ENCODE data around the gene DBNL. TPM values are rescaled to one million over a fixed set of nuclear protein-coding genes. Genes with fewer than 3 reads are reported as not detected.
"Not testable (repeated sequence)": the region's sequence is repeated elsewhere in the genome, so short reads cannot be mapped to it uniquely, and the experiment has no call there.

The DBNL gene
- polyA plus RNA-seq, 3 donors = 228 to 321 (median 304) TPM

GRCh38 chr7:44031319-44031718, 13.2 kb upstream of the DBNL start:
- H3K4me1 ChIP-seq (ENCODE audit: control insufficient read depth in 1 of 2, insufficient read depth in 2 of 2, low read length in 2 of 2); H3K9me3 Mint-ChIP-seq; H3K79me2 ChIP-seq (ENCODE audit: insufficient read depth, low read length); H3K27ac ChIP-seq (ENCODE audit: low read depth in 1 of 2, low read length in 2 of 2); H3K36me3 Mint-ChIP-seq; H3K4me3 Mint-ChIP-seq; H3K27me3 Mint-ChIP-seq (ENCODE audit: low read depth in 3 of 3); H3K9ac ChIP-seq (ENCODE audit: insufficient read depth, low read length, poor library complexity, severe bottlenecking); H3K27ac Mint-ChIP-seq; H3K4me1 Mint-ChIP-seq; DNase-seq; H3K4me2 ChIP-seq (replicated peaks; ENCODE audit: extremely low read depth, low read length, poor library complexity, severe bottlenecking); H3K4me3 ChIP-seq (replicated peaks in 1 of 3; ENCODE audit: low read depth in 2 of 3, low read length in 3 of 3); H2AFZ ChIP-seq (ENCODE audit: insufficient read depth, low read depth, low read length, poor library complexity, severe bottlenecking); H3K36me3 ChIP-seq (replicated peaks in 1 of 2; ENCODE audit: control insufficient read depth in 1 of 2, insufficient read depth in 2 of 2, low read length in 2 of 2); H3K27me3 ChIP-seq (ENCODE audit: control insufficient read depth in 2 of 2, insufficient read depth in 2 of 2, low read length in 2 of 2); intact Hi-C loops (cut with micrococcal nuclease); H3K9me3 ChIP-seq (replicated peaks in 1 of 2; ENCODE audit: control insufficient read depth in 1 of 2, insufficient read depth in 1 of 2, low read length in 2 of 2); H4K20me1 ChIP-seq (ENCODE audit: insufficient read depth, low read length): not testable (repeated sequence)
- WGBS (ENCODE audit: insufficient coverage) = 94% methylated on average over 10 of the region's 13 CpGs

DNA sequence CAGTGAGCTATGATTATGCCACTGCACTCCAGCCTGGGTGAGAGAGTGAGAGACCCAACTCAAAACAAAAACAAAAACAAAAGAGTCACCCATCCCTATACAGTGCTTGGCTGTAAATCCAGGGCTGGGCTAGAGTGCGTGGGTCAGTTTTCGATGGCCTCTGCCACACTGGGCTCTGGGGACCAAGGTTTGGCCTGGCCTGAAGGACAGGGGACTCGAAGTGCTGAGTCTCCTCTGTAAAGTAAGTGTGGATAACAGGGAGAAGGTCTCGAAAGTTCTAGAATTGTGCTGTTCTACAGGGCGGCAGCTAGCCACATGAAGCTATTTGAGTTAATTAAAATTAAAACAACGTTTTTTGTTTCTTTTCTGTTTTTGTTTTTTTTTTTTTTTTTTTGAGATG, 12.5 kb upstream of the DBNL start:
- H3K27me3 Mint-ChIP-seq (ENCODE audit: low read depth in 3 of 3); H3K9me3 Mint-ChIP-seq; intact Hi-C loops (cut with micrococcal nuclease): not testable (repeated sequence)

DNA sequence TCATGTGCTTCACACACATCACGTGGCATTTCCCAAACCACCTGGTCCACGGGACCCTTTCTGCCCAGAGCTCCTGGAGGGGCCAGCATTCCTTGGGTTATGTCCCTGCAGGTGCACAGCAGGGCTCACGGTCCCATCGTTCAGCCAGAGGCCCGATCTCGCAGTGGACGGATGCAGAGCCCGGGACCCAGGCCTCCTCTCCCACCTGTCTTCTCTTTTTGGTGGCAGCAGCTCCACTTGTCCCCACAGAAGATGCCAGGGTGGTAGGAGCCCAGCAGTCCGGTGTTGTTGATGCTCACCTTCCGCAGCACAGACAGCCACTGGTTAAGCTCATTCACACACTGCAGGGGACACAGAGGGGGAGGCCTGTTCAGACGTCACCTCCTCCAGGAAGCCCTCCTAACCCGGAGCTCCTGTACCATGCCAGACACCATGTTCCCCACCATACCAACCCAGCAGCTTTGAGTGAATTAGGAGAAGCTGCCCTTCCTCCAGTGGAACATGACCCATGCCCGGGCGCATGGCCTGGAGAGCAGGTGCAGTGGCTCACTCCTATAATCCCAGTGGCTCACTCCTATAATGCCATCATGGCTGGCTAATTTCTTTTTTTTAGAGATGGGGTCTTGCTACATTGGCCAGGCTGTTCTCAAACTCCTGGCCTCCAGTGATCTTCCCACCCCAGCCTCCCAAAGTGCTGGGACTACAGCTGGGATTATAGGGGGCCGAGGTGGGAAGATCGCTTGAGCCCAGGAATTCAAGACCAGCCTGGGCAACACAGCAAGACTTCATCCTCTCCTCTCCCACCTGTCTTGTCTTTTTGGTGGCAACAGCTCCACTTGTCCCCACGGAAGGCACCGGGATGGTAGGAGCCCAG, 10.3 kb upstream of the DBNL start:
- 89% methylated on average over 2 of the region's 18 CpGs for WGBS (ENCODE audit: insufficient coverage)
- H3K36me3 ChIP-seq (replicated peaks in 1 of 2; ENCODE audit: control insufficient read depth in 1 of 2, insufficient read depth in 2 of 2, low read length in 2 of 2); H3K4me3 ChIP-seq (replicated peaks in 1 of 3; ENCODE audit: low read depth in 2 of 3, low read length in 3 of 3); DNase-seq; H3K4me3 Mint-ChIP-seq; H2AFZ ChIP-seq (ENCODE audit: insufficient read depth, low read depth, low read length, poor library complexity, severe bottlenecking); intact Hi-C loops (cut with micrococcal nuclease); H3K9me3 Mint-ChIP-seq; H3K27me3 Mint-ChIP-seq (ENCODE audit: low read depth in 3 of 3); H3K4me1 ChIP-seq (ENCODE audit: control insufficient read depth in 1 of 2, insufficient read depth in 2 of 2, low read length in 2 of 2); H3K36me3 Mint-ChIP-seq; H3K79me2 ChIP-seq (ENCODE audit: insufficient read depth, low read length); H3K27ac Mint-ChIP-seq; H3K4me1 Mint-ChIP-seq; H3K9me3 ChIP-seq (replicated peaks in 1 of 2; ENCODE audit: control insufficient read depth in 1 of 2, insufficient read depth in 1 of 2, low read length in 2 of 2); H3K27ac ChIP-seq (ENCODE audit: low read depth in 1 of 2, low read length in 2 of 2); H3K27me3 ChIP-seq (ENCODE audit: control insufficient read depth in 2 of 2, insufficient read depth in 2 of 2, low read length in 2 of 2); H4K20me1 ChIP-seq (ENCODE audit: insufficient read depth, low read length); H3K4me2 ChIP-seq (replicated peaks; ENCODE audit: extremely low read depth, low read length, poor library complexity, severe bottlenecking); H3K9ac ChIP-seq (ENCODE audit: insufficient read depth, low read length, poor library complexity, severe bottlenecking): not testable (repeated sequence)

More for the DNA sequence above, 12.5 kb upstream of the DBNL start:
- not testable (repeated sequence) for H3K27ac Mint-ChIP-seq; H3K27me3 ChIP-seq (ENCODE audit: control insufficient read depth in 2 of 2, insufficient read depth in 2 of 2, low read length in 2 of 2); H3K4me3 Mint-ChIP-seq; H3K36me3 ChIP-seq (replicated peaks in 1 of 2; ENCODE audit: control insufficient read depth in 1 of 2, insufficient read depth in 2 of 2, low read length in 2 of 2); H3K4me3 ChIP-seq (replicated peaks in 1 of 3; ENCODE audit: low read depth in 2 of 3, low read length in 3 of 3); H3K9ac ChIP-seq (ENCODE audit: insufficient read depth, low read length, poor library complexity, severe bottlenecking); DNase-seq; H3K4me1 ChIP-seq (ENCODE audit: control insufficient read depth in 1 of 2, insufficient read depth in 2 of 2, low read length in 2 of 2); H2AFZ ChIP-seq (ENCODE audit: insufficient read depth, low read depth, low read length, poor library complexity, severe bottlenecking); H4K20me1 ChIP-seq (ENCODE audit: insufficient read depth, low read length); H3K27ac ChIP-seq (ENCODE audit: low read depth in 1 of 2, low read length in 2 of 2); H3K36me3 Mint-ChIP-seq; H3K4me1 Mint-ChIP-seq; H3K4me2 ChIP-seq (replicated peaks; ENCODE audit: extremely low read depth, low read length, poor library complexity, severe bottlenecking); H3K9me3 ChIP-seq (replicated peaks in 1 of 2; ENCODE audit: control insufficient read depth in 1 of 2, insufficient read depth in 1 of 2, low read length in 2 of 2); H3K79me2 ChIP-seq (ENCODE audit: insufficient read depth, low read length)
- WGBS (ENCODE audit: insufficient coverage) = 100% methylated on average over 1 of the region's 6 CpGs

DNA sequence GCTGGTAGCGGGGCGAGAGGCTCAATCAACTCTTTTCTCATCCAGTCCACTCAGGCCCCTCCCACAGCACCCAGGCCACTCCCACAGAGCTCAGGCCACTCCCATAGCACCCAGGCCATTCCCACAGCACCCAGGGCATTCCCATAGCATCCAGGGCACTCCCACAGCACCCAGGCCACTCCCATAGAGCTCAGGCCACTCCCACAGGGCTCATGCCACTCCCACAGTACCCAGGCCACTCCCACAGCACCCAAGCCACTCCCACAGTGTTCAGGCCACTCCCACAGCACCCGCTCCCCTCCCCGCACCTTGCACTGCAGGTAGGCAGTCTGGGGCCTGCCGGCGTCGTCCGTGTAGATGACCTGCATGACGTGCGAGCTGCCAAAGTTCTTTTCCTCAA, 8.1 kb upstream of the DBNL start:
- H3K9me3 ChIP-seq (replicated peaks in 1 of 2; ENCODE audit: control insufficient read depth in 1 of 2, insufficient read depth in 1 of 2, low read length in 2 of 2); intact Hi-C loops (cut with micrococcal nuclease); H3K4me3 ChIP-seq (replicated peaks in 1 of 3; ENCODE audit: low read depth in 2 of 3, low read length in 3 of 3); H3K79me2 ChIP-seq (ENCODE audit: insufficient read depth, low read length); H3K4me1 Mint-ChIP-seq; H3K4me3 Mint-ChIP-seq; H3K36me3 ChIP-seq (replicated peaks in 1 of 2; ENCODE audit: control insufficient read depth in 1 of 2, insufficient read depth in 2 of 2, low read length in 2 of 2); H3K4me2 ChIP-seq (replicated peaks; ENCODE audit: extremely low read depth, low read length, poor library complexity, severe bottlenecking); H3K27ac ChIP-seq (ENCODE audit: low read depth in 1 of 2, low read length in 2 of 2); H3K9ac ChIP-seq (ENCODE audit: insufficient read depth, low read length, poor library complexity, severe bottlenecking); H3K27me3 ChIP-seq (ENCODE audit: control insufficient read depth in 2 of 2, insufficient read depth in 2 of 2, low read length in 2 of 2); H3K36me3 Mint-ChIP-seq; H3K27me3 Mint-ChIP-seq (ENCODE audit: low read depth in 3 of 3); H4K20me1 ChIP-seq (ENCODE audit: insufficient read depth, low read length); H3K9me3 Mint-ChIP-seq; H2AFZ ChIP-seq (ENCODE audit: insufficient read depth, low read depth, low read length, poor library complexity, severe bottlenecking): not testable (repeated sequence)
- no CpG with 5 or more reads among the region's 10 CpGs for WGBS (ENCODE audit: insufficient coverage)
- peak; percentile 14 to 49 (median 26) for DNase-seq
- peaks cover 11 to 15% of the 10 kb centered on the region in 2 donors for H3K4me1 ChIP-seq (ENCODE audit: control insufficient read depth in 1 of 2, insufficient read depth in 2 of 2, low read length in 2 of 2)
- peak overlapping the region in 1 of 7 donors; percentile 6 for H3K27ac Mint-ChIP-seq
